ENCODE results near the gene HEBP1. TPM values are rescaled to one million over a fixed set of nuclear protein-coding genes. Genes with fewer than 3 reads are reported as not detected.

Gene HEBP1
- total RNA-seq, 1 experiment from 2014 or later, result 6.2 TPM

DNA sequence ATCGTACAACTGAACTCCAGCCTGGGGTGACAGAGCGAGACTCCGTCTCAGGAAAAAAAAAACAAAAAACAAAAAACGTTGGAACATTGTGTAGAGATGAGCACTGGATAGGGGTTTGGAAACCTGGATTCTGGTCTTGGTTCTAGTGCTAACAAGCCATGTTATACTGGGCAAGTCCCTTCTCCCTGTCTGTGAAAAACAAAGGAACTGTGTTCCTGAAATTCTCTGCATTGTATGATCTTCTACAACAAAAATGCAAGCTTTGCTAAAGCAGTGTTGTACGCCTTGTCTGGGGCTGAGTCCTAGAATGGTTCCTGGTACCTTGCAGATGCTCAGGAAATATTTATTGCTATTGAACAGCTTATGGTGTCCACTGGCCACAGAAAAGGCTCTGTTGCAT lies 61.5 kb downstream of the HEBP1 start:
- no peaks in the 10 kb centered on the region for H4K20me1 ChIP-seq (ENCODE audit: low read length)
- no peaks in the 10 kb centered on the region for H3K36me3 ChIP-seq (ENCODE audit: low read depth, low read length)
- BruUV-seq (replicated peaks), result no TSS peak
- H3F3A ChIP-seq (ENCODE audit: low read length, unreplicated experiment), result no peaks in the 10 kb centered on the region
- no peak overlapping the region for H2AFZ ChIP-seq (ENCODE audit: low read length)
- H3K27me3 ChIP-seq (ENCODE audit: low read length), result no peaks in the 10 kb centered on the region
- TF ChIP-seq EZH2phosphoT487 (IDR thresholded peaks at IDR 0.05; ENCODE audit: borderline replicate concordance, low read length) (no peak), EZH2 (IDR thresholded peaks at IDR 0.05; ENCODE audit: low read length, unreplicated experiment) (no peak)
- TF ChIP-seq, protein P1, sequence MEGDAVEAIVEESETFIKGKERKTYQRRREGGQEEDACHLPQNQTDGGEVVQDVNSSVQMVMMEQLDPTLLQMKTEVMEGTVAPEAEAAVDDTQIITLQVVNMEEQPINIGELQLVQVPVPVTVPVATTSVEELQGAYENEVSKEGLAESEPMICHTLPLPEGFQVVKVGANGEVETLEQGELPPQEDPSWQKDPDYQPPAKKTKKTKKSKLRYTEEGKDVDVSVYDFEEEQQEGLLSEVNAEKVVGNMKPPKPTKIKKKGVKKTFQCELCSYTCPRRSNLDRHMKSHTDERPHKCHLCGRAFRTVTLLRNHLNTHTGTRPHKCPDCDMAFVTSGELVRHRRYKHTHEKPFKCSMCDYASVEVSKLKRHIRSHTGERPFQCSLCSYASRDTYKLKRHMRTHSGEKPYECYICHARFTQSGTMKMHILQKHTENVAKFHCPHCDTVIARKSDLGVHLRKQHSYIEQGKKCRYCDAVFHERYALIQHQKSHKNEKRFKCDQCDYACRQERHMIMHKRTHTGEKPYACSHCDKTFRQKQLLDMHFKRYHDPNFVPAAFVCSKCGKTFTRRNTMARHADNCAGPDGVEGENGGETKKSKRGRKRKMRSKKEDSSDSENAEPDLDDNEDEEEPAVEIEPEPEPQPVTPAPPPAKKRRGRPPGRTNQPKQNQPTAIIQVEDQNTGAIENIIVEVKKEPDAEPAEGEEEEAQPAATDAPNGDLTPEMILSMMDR (conservative IDR thresholded peaks at IDR 0.05; ENCODE audit: low read depth, low read length), result no peak
- no peaks in the 10 kb centered on the region for H3K9me3 ChIP-seq (ENCODE audit: low read length)
- no peak overlapping the region for H3K9ac ChIP-seq (ENCODE audit: low read length)
- intact Hi-C loops (cut with micrococcal nuclease), result no loop called here
- ATAC-seq, result no peak
- H3K4me2 ChIP-seq (ENCODE audit: low read length), result no peak overlapping the region
- POLR2A ChIA-PET (ENCODE audit: unreplicated experiment), result no interaction called here
- H3K4me1 ChIP-seq (ENCODE audit: insufficient read depth, low read length), result no peaks in the 10 kb centered on the region
- CTCF ChIA-PET, result no interaction called here
- no peak overlapping the region for H3K4me3 ChIP-seq (ENCODE audit: low read length)
- no peak overlapping the region for H3K27ac ChIP-seq (ENCODE audit: low read length)
- no peak for DNase-seq
- H3K79me2 ChIP-seq (ENCODE audit: low read length), result no peaks in the 10 kb centered on the region
- H3K9me2 ChIP-seq (replicated peaks; ENCODE audit: low read length), result no peaks in the 10 kb centered on the region

DNA sequence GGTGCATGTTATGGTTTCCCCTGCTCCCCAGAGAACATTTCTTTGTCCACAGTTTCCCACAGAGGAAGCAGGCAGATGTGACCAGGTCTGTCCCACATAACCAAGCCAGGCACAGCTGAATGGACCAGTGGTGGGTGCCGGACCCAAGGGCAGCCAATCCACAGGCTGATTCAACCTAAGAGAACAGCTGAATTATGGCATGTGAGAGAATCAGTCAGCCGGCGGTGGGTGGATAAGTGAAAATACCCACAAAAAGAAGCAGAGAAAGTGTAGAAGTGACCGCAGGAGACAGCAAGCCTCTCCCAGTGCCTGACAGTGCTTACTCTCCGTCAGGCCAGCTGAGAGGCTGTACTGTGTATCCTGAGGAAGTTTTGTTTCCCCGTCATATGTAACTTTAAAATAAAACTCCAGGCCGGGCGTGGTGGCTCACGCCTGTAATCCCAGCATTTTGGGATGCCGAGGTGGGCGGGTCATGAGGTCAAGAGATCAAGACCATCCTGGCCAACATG lies 63.0 kb downstream of the HEBP1 start:
- H4K20me1 ChIP-seq (ENCODE audit: low read length), result no peaks in the 10 kb centered on the region
- no peaks in the 10 kb centered on the region for H3K27me3 ChIP-seq (ENCODE audit: low read length)
- H3K9me3 ChIP-seq (ENCODE audit: low read length), result no peaks in the 10 kb centered on the region
- ATAC-seq (no peak), DNase-seq (no peak)
- ChIA-PET CTCF (no interaction called here), POLR2A (ENCODE audit: unreplicated experiment) (no interaction called here)
- no peak overlapping the region for H3K4me2 ChIP-seq (ENCODE audit: low read length)
- H3F3A ChIP-seq (ENCODE audit: low read length, unreplicated experiment), result no peaks in the 10 kb centered on the region
- intact Hi-C loops (cut with micrococcal nuclease), result no loop called here
- BruUV-seq (replicated peaks), result no TSS peak
- H3K9me2 ChIP-seq (replicated peaks; ENCODE audit: low read length), result no peaks in the 10 kb centered on the region
- H3K27ac ChIP-seq (ENCODE audit: low read length), result no peak overlapping the region
- H3K4me3 ChIP-seq (ENCODE audit: low read length), result no peak overlapping the region
- H3K9ac ChIP-seq (ENCODE audit: low read length), result no peak overlapping the region
- H3K36me3 ChIP-seq (ENCODE audit: low read depth, low read length), result no peaks in the 10 kb centered on the region
- TF ChIP-seq EZH2 (IDR thresholded peaks at IDR 0.05; ENCODE audit: low read length, unreplicated experiment), result no peak
- TF ChIP-seq, protein P1 (conservative IDR thresholded peaks at IDR 0.05; ENCODE audit: low read depth, low read length), result no peak
- no peak for TF ChIP-seq EZH2phosphoT487 (IDR thresholded peaks at IDR 0.05; ENCODE audit: borderline replicate concordance, low read length)
- no peaks in the 10 kb centered on the region for H3K4me1 ChIP-seq (ENCODE audit: insufficient read depth, low read length)
- no peak overlapping the region for H2AFZ ChIP-seq (ENCODE audit: low read length)
- no peaks in the 10 kb centered on the region for H3K79me2 ChIP-seq (ENCODE audit: low read length)

DNA sequence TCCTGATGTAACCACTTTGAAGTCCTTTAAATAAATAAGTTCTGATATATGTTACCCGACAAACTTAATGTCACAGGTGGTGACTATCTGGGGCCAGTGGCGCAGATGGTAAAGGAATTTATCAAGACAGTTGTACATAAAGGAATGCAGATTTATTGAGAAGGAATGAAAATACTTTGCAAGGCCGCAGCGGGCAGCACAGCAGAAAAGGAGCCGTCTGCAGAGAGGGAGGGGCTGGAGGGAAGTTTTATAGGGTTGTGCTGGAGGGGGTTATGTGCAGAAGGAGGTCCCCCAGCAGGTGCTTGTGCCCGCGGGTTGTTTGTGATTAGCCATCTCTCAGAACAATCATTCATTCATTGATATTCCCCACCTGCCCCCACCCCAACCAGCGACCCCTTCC lies 65.5 kb downstream of the HEBP1 start:
- H3K9me3 ChIP-seq (ENCODE audit: low read length), result no peaks in the 10 kb centered on the region
- no peak overlapping the region for H3K4me2 ChIP-seq (ENCODE audit: low read length)
- H3K4me3 ChIP-seq (ENCODE audit: low read length), result no peak overlapping the region
- H3K79me2 ChIP-seq (ENCODE audit: low read length), result no peaks in the 10 kb centered on the region
- no peak overlapping the region for H2AFZ ChIP-seq (ENCODE audit: low read length)
- no peak overlapping the region for H3K9ac ChIP-seq (ENCODE audit: low read length)
- intact Hi-C loops (cut with micrococcal nuclease), result no loop called here
- ChIA-PET CTCF (no interaction called here), POLR2A (ENCODE audit: unreplicated experiment) (no interaction called here)
- TF ChIP-seq, protein P1 (conservative IDR thresholded peaks at IDR 0.05; ENCODE audit: low read depth, low read length), result no peak
- no peak for TF ChIP-seq EZH2phosphoT487 (IDR thresholded peaks at IDR 0.05; ENCODE audit: borderline replicate concordance, low read length)
- no peak for TF ChIP-seq EZH2 (IDR thresholded peaks at IDR 0.05; ENCODE audit: low read length, unreplicated experiment)
- BruUV-seq (replicated peaks), result no TSS peak
- DNase-seq, result no peak
- H3F3A ChIP-seq (ENCODE audit: low read length, unreplicated experiment), result no peaks in the 10 kb centered on the region
- no peaks in the 10 kb centered on the region for H3K36me3 ChIP-seq (ENCODE audit: low read depth, low read length)
- no peaks in the 10 kb centered on the region for H3K9me2 ChIP-seq (replicated peaks; ENCODE audit: low read length)
- no peaks in the 10 kb centered on the region for H3K4me1 ChIP-seq (ENCODE audit: insufficient read depth, low read length)
- no peak for ATAC-seq
- no peaks in the 10 kb centered on the region for H4K20me1 ChIP-seq (ENCODE audit: low read length)
- no peaks in the 10 kb centered on the region for H3K27me3 ChIP-seq (ENCODE audit: low read length)
- H3K27ac ChIP-seq (ENCODE audit: low read length), result no peak overlapping the region

All from PC-3 (cell line).